NCI-H526 (cell line): ENCODE measurements around the gene FRY.

ENCODE experiments used
- DNase-seq, 2 experiments: peaks; one replicate each; lab custom pipeline; 2025; lab: John Stamatoyannopoulos, UW

FRY gene

GRCh38 chr13:32016631-32017030 lies 14.9 kb upstream of the FRY start:
- DNase-seq = no peak

GRCh38 chr13:32017474-32017873 lies 14.1 kb upstream of the FRY start:
- DNase-seq = no peak

DNA sequence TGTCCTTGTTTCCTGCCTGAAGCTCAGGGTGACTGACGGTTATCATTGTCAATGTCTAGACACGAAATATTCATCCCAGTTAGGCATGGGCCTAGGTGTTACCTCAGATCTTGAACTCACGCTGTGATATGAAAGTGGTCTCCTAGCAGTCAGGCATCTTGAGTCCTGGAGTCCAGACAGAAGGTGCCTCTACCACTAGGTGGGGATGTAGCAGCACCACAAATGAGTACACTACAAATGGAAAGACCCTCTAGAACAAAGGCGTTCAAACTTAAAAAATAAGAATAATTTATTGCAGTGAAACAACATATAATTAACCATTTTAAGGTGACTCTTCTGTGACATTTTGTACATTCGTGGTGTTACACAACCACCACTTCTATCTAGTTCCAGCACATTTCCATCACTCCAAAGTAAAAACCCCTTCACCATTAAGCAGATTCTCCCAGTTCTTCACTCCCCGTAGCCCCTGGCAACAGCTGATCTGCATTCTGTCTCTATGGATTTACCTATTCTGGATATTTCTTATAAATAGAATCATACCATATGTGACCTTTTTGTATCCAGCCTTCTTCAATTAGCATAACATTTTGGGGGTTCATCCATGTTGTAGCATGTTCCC lies 11.9 kb upstream of the FRY start:
- peak; percentile 34 to 79 for DNase-seq

- DNase-seq = no peak
These were observed 9.8 kb upstream of the FRY start for GRCh38 chr13:32021785-32022184.

DNA sequence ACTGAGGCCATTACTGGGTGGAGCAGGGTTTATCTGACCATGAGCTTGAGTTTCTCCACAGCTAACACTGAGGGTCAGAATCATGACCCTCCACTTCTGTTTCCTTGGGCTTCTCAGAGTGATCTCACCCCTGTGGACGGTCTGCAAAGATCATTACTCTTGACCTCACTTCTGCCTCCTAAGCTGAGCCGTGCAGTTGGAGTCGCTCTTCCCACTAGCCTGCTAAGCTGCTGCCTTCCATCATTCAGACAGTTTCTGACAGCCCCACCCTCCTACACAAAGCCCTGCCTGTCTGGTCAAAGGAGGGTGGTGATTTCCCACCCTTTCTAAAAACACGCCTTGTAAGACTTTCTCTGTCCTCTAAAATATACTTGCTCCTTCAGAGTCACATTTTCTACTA lies 9.3 kb upstream of the FRY start:
- no peak for DNase-seq

- no peak for DNase-seq
These were observed 8.5 kb upstream of the FRY start for GRCh38 chr13:32023096-32023495.

DNA sequence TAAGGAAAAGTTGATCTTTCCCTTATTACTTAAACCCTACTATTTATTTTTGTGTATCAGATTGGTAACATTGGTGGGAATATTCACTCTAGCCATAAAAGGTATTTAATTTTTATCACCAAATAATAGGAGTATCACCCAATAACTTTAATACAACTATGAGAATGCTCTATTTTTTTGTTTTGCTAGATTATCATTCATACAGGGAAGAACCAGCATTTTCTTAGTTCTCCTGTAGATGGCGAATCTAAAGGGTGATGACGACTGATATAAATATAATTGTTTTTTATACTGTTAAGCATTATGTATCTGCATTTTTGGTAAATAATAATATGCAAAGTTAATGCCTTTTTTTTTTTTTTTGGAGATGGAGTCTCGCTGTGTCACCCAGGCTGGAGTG lies 7.9 kb upstream of the FRY start:
- DNase-seq = peak in 1 of 2 experiments; percentile 19

DNA sequence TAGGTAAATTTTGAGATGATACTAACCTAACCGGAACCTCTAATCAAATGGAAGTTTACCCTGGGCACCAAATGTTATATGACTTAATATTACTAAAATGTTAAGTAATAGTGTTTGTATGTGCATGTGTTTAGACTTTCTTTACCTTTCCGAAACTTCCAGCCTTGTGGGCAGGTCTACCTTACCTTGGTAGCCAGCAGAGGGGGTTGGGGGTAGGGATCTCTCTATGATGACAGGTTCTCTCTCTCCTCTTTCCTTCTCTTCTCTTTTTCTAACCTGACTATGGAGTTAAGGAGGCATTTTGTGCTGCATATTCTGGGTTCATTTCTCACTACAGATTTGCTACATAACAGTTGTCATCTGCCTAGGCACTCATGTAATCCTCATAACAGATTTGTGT lies 6.8 kb upstream of the FRY start:
- DNase-seq = peak in 1 of 2 experiments; percentile 33

DNA sequence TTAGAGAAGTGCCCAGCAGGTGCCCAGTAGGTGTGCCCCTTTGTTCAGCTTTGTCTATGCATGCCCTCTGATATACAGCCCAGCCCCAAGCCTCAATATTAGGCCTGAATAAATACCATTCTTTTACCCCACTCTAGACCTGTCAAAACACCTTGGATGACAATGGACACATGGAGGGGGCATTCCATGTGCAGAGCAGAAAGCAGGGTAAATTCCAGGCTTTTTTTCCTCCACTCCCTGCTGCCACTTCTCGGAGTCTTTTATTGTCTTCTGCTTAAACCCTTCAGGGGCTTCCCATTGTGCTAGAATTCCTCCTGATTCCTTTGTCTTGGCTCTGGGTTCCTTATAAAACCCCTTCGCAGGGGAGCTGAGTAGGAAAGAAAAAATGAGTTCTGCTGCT lies 5.8 kb upstream of the FRY start:
- DNase-seq = no peak

GRCh38 chr13:32026623-32027022 lies 5.0 kb upstream of the FRY start:
- DNase-seq = no peak

DNA sequence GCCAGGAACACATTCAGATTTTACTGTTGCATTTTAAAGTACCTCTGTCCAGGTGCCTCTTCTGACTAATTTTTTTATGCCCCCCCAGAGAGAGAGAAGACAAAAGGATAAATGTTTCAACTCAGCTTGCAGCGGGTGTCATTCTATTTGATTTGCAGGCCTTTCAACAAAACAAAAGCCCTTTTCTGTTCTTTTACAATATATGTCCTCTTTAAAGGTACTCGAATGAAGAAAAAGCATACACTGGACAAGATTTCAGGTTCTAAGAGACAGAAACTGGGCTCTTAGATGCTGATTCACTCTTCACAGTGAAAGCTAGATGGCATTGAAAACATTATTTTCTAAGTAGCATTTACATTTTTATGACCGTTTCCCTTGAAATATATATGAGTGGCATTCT lies 2.9 kb upstream of the FRY start:
- peak in 1 of 2 experiments; percentile 17 for DNase-seq

GRCh38 chr13:32029684-32030083 lies 1.9 kb upstream of the FRY start:
- no peak for DNase-seq

- peak; percentile 28 to 44 for DNase-seq
These were observed 319 bp downstream of the FRY start for GRCh38 chr13:32031815-32032370.

DNA sequence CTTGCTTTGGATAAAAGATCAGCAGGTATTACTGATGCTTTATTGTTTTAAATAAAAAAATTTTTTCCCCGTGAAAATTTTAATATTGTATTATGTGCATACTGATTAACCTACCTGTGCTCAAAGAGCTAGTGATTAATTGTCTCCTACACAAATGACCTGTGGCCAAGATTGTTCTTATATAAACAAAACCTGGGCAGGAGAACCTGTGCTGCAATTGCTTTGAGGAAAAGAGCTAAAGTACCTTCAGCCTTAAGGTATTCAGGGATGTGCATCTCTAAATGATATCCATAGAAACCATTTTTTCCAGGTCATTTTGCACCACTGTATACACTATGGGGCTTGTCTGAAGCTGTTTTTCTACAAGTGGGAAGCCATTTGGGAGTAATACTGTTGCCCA lies 1.2 kb downstream of the FRY start:
- DNase-seq = peak; percentile 50 to 55

DNA sequence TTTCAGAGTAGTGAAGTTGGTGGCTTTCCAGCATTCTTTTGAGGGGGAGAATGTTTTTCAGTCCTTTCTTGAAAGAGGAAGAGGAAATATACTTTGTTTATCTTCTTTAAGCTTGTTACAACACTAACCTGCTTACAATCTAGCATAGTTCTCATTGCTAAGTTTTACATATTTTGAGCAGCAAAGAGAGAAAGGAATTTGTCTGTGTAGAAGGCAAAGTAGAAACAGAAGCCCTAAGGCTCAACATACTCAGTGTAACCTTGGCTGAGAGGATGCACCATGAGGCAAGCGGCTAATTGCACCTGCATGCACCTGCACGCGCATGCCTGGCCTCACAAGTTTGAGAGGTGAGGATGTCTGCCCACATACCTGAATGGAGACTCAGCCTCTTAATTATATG lies 2.2 kb downstream of the FRY start:
- DNase-seq = peak in 1 of 2 experiments; percentile 26

DNA sequence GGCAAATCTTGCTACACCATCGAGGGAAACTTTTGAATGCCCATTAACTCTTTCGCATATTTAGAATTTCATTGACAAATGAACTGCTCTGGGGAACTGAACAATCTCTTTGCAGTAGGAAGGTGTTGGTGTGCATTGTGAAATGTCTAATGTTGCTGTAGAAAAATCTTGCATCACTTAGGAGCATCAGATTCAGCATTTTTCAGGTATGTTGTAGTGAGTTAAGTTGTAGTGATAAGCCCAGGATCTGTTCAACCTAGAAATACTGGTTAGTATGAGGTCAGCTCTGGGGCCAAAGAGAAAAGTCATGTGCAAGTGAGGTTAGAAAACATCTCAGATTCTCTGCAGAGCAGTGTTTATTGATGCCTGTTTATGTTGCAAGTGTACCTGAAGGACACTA lies 4.1 kb downstream of the FRY start:
- no peak for DNase-seq

- DNase-seq = no peak
These were observed 4.6 kb downstream of the FRY start for GRCh38 chr13:32036126-32036695.

- DNase-seq = peak in 1 of 2 experiments; percentile 23
These were observed 5.2 kb downstream of the FRY start for GRCh38 chr13:32036757-32037156.

DNA sequence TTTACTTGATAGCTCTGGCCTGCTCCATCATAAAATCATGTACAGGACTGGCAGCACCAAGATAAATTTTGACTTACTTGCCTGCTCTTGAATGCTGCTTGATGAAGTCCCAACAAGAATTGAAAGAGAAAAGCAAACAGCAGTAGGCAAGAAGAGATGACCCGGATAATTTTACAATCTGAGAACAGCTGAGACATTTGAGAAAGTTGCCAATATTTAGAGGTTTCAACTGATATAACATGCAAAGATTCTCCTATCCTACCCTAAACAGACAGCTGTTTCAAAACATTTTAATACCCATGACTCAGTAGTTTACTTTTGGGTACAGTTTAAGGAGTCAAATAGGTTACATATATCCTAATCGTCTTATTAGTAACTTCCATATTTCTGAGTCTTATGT lies 5.9 kb downstream of the FRY start:
- DNase-seq = no peak

DNA sequence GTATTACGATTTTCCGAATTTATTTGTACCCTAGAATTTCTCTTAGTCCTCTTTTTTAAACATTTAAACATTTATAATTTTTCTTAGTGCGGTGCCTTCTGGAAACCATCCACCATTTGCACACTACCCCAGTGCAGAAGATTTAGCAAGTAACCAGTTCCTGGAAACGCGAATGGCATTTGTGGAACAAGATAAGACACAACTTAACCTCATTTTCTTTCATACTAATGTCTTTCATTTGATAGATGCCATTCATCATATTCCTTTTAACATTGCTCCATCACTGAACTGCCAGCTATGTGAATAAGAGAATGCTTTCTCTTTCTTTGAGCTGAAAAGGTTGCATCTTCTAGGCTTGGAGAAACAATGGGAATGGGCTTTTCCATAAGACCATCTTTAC lies 6.8 kb downstream of the FRY start:
- no peak for DNase-seq

DNA sequence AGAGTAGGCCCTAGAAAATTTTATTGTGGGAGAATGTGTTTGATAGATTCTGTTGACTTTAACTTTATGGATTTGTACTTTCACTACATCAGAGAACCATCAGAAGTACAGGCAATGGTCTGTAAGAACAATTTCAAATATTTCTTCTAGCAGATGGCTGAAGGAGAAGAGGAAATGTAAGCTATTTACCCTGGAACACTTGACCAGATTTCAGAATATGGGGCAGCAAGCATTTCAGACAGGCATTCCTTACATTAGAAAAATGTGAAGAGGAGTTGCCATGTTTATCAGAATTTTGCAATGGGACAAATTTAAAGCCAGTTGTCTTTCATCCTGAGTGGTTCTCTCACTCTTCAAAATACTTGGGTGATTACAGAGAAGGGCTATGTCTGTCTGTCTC lies 7.5 kb downstream of the FRY start:
- DNase-seq = no peak

DNA sequence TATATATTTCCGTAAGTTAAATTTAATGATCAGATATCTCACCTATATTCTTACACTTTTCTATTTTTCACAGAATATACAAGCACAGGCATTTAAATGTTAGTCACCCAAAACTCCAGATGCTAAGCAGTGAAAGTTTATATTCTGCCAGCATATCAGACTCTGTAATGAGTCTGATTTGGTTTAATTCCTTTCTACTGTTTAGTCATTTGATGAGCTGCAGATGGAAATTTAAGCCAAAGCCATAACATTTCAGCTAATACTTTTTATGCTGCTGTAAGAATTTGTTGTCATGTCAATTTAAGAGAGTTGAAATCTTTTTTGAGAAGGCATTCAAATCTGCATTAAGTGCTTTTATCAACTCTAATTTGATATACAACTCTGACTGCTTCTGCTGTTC lies 8.0 kb downstream of the FRY start:
- DNase-seq = no peak

DNA sequence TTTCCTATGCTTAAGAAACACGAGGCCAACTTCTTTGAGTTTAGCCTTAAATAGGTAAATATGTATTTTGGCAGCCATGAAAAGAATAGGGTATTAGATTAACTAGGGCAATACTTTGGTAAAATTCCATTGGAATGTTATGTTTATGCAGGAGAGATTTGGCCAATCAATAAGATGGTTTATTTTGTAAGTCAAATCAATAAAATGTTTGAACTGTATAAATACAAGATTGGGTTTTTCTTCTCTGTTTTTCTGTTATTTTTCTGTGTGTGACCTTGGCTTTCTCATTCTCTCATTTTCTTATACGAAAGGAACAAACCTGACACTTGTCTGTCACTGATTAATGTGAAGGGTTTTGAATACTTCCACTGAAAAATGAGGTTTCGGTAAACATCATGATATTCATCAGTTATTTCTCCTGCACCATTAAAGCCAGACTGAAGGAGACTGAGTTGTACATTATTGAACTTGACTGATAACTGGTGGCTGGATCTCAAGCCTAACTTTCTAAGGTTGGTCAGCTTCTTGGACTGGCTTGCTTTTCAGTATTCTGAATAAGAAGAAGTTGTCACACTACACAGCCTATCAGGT lies 8.6 kb downstream of the FRY start:
- DNase-seq = no peak

- no peak for DNase-seq
These were observed 9.1 kb downstream of the FRY start for GRCh38 chr13:32040689-32041088.
